HG02870 (cell line): ENCODE data around the gene PNLIPRP3.
A peak's percentile ranks its signal among the peaks of the same experiment; 100 is the strongest.

ENCODE experiments used
- ATAC-seq: cut with Tn5 transposase; IDR thresholded peaks from one replicate; pipeline ENCODE4 v1.9.1; 2021; ENCODE audit warnings: mild to moderate bottlenecking, moderate library complexity; ENCODE audit not compliant: unreplicated experiment

The PNLIPRP3 gene

GRCh38 chr10:116444527-116445142, 17.0 kb downstream of the PNLIPRP3 start:
- ATAC-seq: peak; percentile 69

GRCh38 chr10:116450861-116451260, 23.2 kb downstream of the PNLIPRP3 start:
- no peak for ATAC-seq

- no peak for ATAC-seq
Measured at GRCh38 chr10:116451711-116452337, 24.2 kb downstream of the PNLIPRP3 start.

- no peak for ATAC-seq
Measured at GRCh38 chr10:116452338-116452720, 24.7 kb downstream of the PNLIPRP3 start.

- ATAC-seq: no peak
Measured at GRCh38 chr10:116457488-116457887, 29.8 kb downstream of the PNLIPRP3 start.

- ATAC-seq: no peak
Measured at GRCh38 chr10:116460219-116460618, 32.6 kb downstream of the PNLIPRP3 start.

- no peak for ATAC-seq
Measured at GRCh38 chr10:116461680-116462079, 34.0 kb downstream of the PNLIPRP3 start.

GRCh38 chr10:116464257-116464656, 36.6 kb downstream of the PNLIPRP3 start:
- ATAC-seq: no peak

- no peak for ATAC-seq
Measured at GRCh38 chr10:116465546-116465945, 37.9 kb downstream of the PNLIPRP3 start.

GRCh38 chr10:116466715-116467422, 39.2 kb downstream of the PNLIPRP3 start:
- no peak for ATAC-seq

GRCh38 chr10:116469437-116469836, 41.8 kb downstream of the PNLIPRP3 start:
- no peak for ATAC-seq

- ATAC-seq: no peak
Measured at GRCh38 chr10:116470071-116470470, 42.4 kb downstream of the PNLIPRP3 start.

- no peak for ATAC-seq
Measured at GRCh38 chr10:116470768-116471415, 43.2 kb downstream of the PNLIPRP3 start.

- no peak for ATAC-seq
Measured at GRCh38 chr10:116472891-116473290, 45.2 kb downstream of the PNLIPRP3 start.

GRCh38 chr10:116475866-116476265, 48.2 kb downstream of the PNLIPRP3 start:
- no peak for ATAC-seq

- no peak for ATAC-seq
Measured at GRCh38 chr10:116476461-116476860, 48.8 kb downstream of the PNLIPRP3 start.

GRCh38 chr10:116477986-116478664, 50.5 kb downstream of the PNLIPRP3 start:
- no peak for ATAC-seq

- ATAC-seq: no peak
Measured at GRCh38 chr10:116486770-116487448, 59.3 kb downstream of the PNLIPRP3 start.

- ATAC-seq: no peak
Measured at GRCh38 chr10:116487522-116488430, 60.1 kb downstream of the PNLIPRP3 start.
